Coronary artery (tissue), 2 donors: ENCODE data around the gene PRSS38.
A peak's percentile ranks its signal among the peaks of the same experiment; 100 is the strongest.

Experiments used
- DNase-seq: peaks from one replicate; pipeline ENCODE4 v3.0.0-alpha.2; 2017; ENCODE audit warnings: low spot score
- H3K27ac ChIP-seq, 2 donors: fragments of 200-600 bp; sonication (generic); one replicate each; pipeline ENCODE4 v1.5.1; 2016 to 2019
- H3K4me3 ChIP-seq: fragments of 200-600 bp; sonication (generic); 2 replicates; pipeline ENCODE4 v1.5.1; 2016; ENCODE audit warnings: mild to moderate bottlenecking, moderate library complexity
- CTCF ChIP-seq: fragments of 200-600 bp; sonication (generic); IDR thresholded peaks from one replicate; pipeline ENCODE4 v1.5.1; 2019; ENCODE audit warnings: antibody characterized with exemption

PRSS38 gene

GRCh38 chr1:227886503-227886961 is 71.1 kb downstream of the PRSS38 start:
- Histone ChIP-seq H3K27ac (peak overlapping the region; percentile 35 to 83), H3K4me3 (peak overlapping the region; percentile 74)
- no peak for TF ChIP-seq CTCF
- DNase-seq: no peak

GRCh38 chr1:227886993-227887696 is 71.7 kb downstream of the PRSS38 start:
- H3K4me3 ChIP-seq: peak overlapping the region; percentile 74
- peak overlapping the region; percentile 35 to 83 for H3K27ac ChIP-seq
- TF ChIP-seq CTCF: no peak
- DNase-seq: peak; percentile 79

GRCh38 chr1:227887697-227888403 is 72.4 kb downstream of the PRSS38 start:
- peak overlapping the region; percentile 74 for H3K4me3 ChIP-seq
- peak; percentile 80 for DNase-seq
- no peak for TF ChIP-seq CTCF
- peak overlapping the region; percentile 35 to 83 for H3K27ac ChIP-seq

- DNase-seq: peak; percentile 69
- no peak for TF ChIP-seq CTCF
- Histone ChIP-seq H3K27ac (peak overlapping the region in 1 of 2 donors; percentile 83), H3K4me3 (no peak overlapping the region)
Observed at GRCh38 chr1:227888404-227889046, 73.0 kb downstream of the PRSS38 start.

- peak overlapping the region in 1 of 2 donors; percentile 4 for H3K27ac ChIP-seq
- no peak for TF ChIP-seq CTCF
- peak; percentile 73 for DNase-seq
Observed at GRCh38 chr1:227889047-227889862, 73.8 kb downstream of the PRSS38 start.

GRCh38 chr1:227889863-227890405 is 74.5 kb downstream of the PRSS38 start:
- peak overlapping the region in 1 of 2 donors; percentile 4 for H3K27ac ChIP-seq
- DNase-seq: peak; percentile 72
- no peak overlapping the region for H3K4me3 ChIP-seq
- TF ChIP-seq CTCF: no peak

More at GRCh38 chr1:227889047-227889862, 73.8 kb downstream of the PRSS38 start:
- H3K4me3 ChIP-seq: no peak overlapping the region
